ENCODE measurements around the gene USP31. TPM values are rescaled to one million over a fixed set of nuclear protein-coding genes. Genes with fewer than 3 reads are reported as not detected.

Gene USP31
- total RNA-seq, 1 experiment from 2014 or later: 16.1 TPM

- Histone ChIP-seq H4K91ac (ENCODE audit: insufficient read length, low read depth, low read length) (no peak overlapping the region), H3K27ac (ENCODE audit: insufficient read length, low read depth, low read length) (no peak overlapping the region), H3K18ac (ENCODE audit: insufficient read length, low read depth, low read length) (no peak overlapping the region), H2BK120ac (ENCODE audit: low read depth, low read length, poor library complexity, severe bottlenecking) (no peak overlapping the region), H3K4me2 (ENCODE audit: insufficient read depth, insufficient read length, low read length) (no peak overlapping the region), H4K20me1 (ENCODE audit: control insufficient read depth, insufficient read depth, insufficient read length) (no peaks in the 10 kb centered on the region), H2AFZ (ENCODE audit: low read length) (no peak overlapping the region), H2AK5ac (ENCODE audit: insufficient read length, low read length) (no peak overlapping the region), H4K8ac (replicated peaks; ENCODE audit: insufficient read length, low read depth, low read length) (no peak overlapping the region), H3K9me3 (ENCODE audit: control insufficient read depth, low read depth, low read length) (no peaks in the 10 kb centered on the region), H4K5ac (ENCODE audit: insufficient read length, low read depth, low read length) (no peak overlapping the region), H3K56ac (ENCODE audit: insufficient read length, low read depth, low read length) (no peak overlapping the region), H3K23ac (ENCODE audit: insufficient read length, low read depth, low read length) (no peak overlapping the region), H3K9ac (ENCODE audit: extremely low read depth, insufficient read length, low read length) (no peak overlapping the region), H3K27me3 (ENCODE audit: insufficient read depth, low read length) (no peaks in the 10 kb centered on the region), H3K14ac (ENCODE audit: insufficient read depth, low read length) (no peak overlapping the region), H2BK5ac (ENCODE audit: insufficient read length, low read length) (no peak overlapping the region), H3K23me2 (ENCODE audit: insufficient read length, low read depth, low read length, poor library complexity, severe bottlenecking) (no peaks in the 10 kb centered on the region), H3K79me1 (ENCODE audit: insufficient read depth, low read depth, low read length, poor library complexity, severe bottlenecking) (no peaks in the 10 kb centered on the region), H2BK15ac (ENCODE audit: low read depth, low read length) (no peak overlapping the region), H3K4ac (ENCODE audit: low read depth, low read length) (no peak overlapping the region), H2BK20ac (ENCODE audit: low read depth, low read length, poor library complexity, severe bottlenecking) (no peak overlapping the region), H3K4me1 (ENCODE audit: insufficient read depth, low read length) (no peaks in the 10 kb centered on the region), H3T11ph (ENCODE audit: low read length) (no peak overlapping the region), H2BK12ac (ENCODE audit: insufficient read length, low read depth, low read length) (no peak overlapping the region), H3K79me2 (ENCODE audit: insufficient read depth, low read length) (no peaks in the 10 kb centered on the region)
- no peak for TF ChIP-seq CTCF (conservative IDR thresholded peaks at IDR 0.05)
- DNase-seq: no peak
- H3K36me3 Mint-ChIP-seq (ENCODE audit: insufficient read depth in 1 of 3, low read depth in 3 of 3): peaks cover 0 to 4% (median 0%) of the 10 kb centered on the region in 3 experiments; a peak in 3 of 7 replicates
- H3K27me3 Mint-ChIP-seq (ENCODE audit: low read depth): no peaks in the 10 kb centered on the region
- peaks cover 0 to 3% of the 10 kb centered on the region in 2 experiments; a peak in 1 of 5 replicates for H3K9me3 Mint-ChIP-seq
- no peak overlapping the region for H3K27ac Mint-ChIP-seq
- no CpG with 5 or more reads among the region's 5 CpGs for WGBS (ENCODE audit: extremely low coverage, insufficient read length, low lambda C conversion rate)
- no peak overlapping the region for H3K4me3 Mint-ChIP-seq
- H3K4me1 Mint-ChIP-seq: peaks cover 28 to 29% of the 10 kb centered on the region in 2 experiments
Measured at GRCh38 chr16:23059433-23059832, 89.8 kb downstream of the USP31 start.

All from H9 (cell line).